Activated CD4-positive, alpha-beta memory T cell treated with anti-CD3 and anti-CD28 coated beads, Interleukin-2, amount 10 ng/mL, durations not matched to agents 7 days and 5 days (primary cell): ENCODE results near the gene NDUFC2. TPM values are rescaled to one million over a fixed set of nuclear protein-coding genes. Genes with fewer than 3 reads are reported as not detected.

Experiments used
- CTCF ChIA-PET: fragments of 350-600 bp; sonication (Branson Sonifier 250); formaldehyde crosslinking; loops from one replicate; lab custom pipeline; 2021; ENCODE audit warnings: antibody characterized with exemption, inconsistent platforms; lab: Charles Lee
- POLR2A ChIA-PET: fragments of 350-600 bp; sonication (Branson Sonifier 250); formaldehyde crosslinking; loops from one replicate; lab custom pipeline; 2021; ENCODE audit warnings: antibody characterized with exemption; lab: Charles Lee
- DNase-seq: peaks from one replicate; pipeline ENCODE4 v3.0.0-alpha.2; 2020
- H3K27ac Mint-ChIP-seq: one replicate; pipeline ENCODE4 v1.8.0; 2021; ENCODE audit warnings: mild to moderate bottlenecking, mixed read lengths
- H3K27me3 Mint-ChIP-seq: one replicate; pipeline ENCODE4 v1.8.0; 2021; ENCODE audit warnings: mixed read lengths
- H3K36me3 Mint-ChIP-seq: one replicate; pipeline ENCODE4 v1.8.0; 2021; ENCODE audit warnings: low read depth, mixed read lengths
- H3K4me1 Mint-ChIP-seq: one replicate; pipeline ENCODE4 v1.8.0; 2021; ENCODE audit warnings: mixed read lengths
- H3K4me3 Mint-ChIP-seq: one replicate; pipeline ENCODE4 v1.8.0; 2021; ENCODE audit warnings: mild to moderate bottlenecking, mixed read lengths
- H3K9me3 Mint-ChIP-seq: one replicate; pipeline ENCODE4 v1.8.0; 2021; ENCODE audit warnings: mixed read lengths
- total RNA-seq, 2 experiments: library from RNA; stranded (reverse); gene quantifications; one replicate each; pipeline ENCODE4 v1.2.3, GENCODE V29; 2021

NDUFC2 gene
- total RNA-seq: 100 to 1,000 TPM; 204 to 210 TPM

DNA sequence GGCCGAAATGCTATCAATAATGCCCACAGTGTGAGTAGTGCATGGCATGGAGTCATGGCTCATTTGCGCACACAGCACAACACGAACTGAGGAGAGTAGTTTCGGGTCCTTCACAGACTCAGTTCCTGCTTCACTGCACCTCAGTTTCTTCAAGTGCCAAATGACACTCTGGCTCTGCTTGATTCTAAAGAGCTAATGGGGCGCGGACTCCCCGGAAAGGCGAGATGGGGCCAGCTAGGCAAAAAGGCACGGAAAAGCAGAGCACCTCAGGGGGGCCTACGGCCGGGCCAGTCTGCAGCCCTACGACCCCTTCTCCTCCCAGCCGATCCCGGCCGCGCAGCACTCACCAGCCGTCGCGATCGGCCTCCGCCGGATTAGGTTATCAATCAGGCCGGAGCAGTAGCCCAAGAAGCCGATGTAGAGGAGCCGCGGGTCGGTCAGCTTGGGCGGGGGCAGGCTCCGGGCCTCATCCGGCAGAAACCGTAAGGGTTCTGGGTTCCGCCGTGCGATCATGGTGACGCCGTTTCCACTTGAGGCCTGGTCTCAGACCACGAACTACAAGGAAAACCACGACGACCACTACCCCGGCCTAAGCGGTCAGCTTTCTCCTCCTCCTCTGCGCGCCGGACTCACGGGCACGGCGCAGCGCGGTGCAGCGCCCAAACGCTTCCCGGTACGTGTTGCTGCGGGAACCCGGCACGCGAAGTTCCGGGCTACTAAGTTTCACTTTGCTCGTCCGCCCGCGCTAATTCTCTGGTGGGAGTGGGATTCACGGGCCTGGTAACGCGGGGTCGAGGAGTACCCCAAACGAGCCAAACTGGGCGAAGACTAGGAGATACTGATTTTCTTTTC, at the start of gene NDUFC2:
TSS of gene NDUFC2 (minus strand) at position 631 of the 852 bp plus-strand sequence. CDS start at position 513, 118 bp downstream.
- Mint-ChIP-seq H3K27ac (peak within 1 kb of the TSS; percentile 88), H3K36me3 (peaks cover 20% of the 10 kb centered on the region), H3K4me3 (peak within 1 kb of the TSS; percentile 94), H3K27me3 (no peaks in the 10 kb centered on the region), H3K4me1 (peaks cover 51% of the 10 kb centered on the region), H3K9me3 (no peaks in the 10 kb centered on the region)
- POLR2A ChIA-PET: interaction anchor here (1.0 to 2.7 kb wide), 11 partner anchors 10 to 495 kb away, joined by 3 to 19 read pairs (median 4); partner anchors contain the start of genes ALG8, GAB2, INTS4 and NARS2
- peak; percentile 77 for DNase-seq
- CTCF ChIA-PET: interaction anchor here (1.0 to 1.5 kb wide), 4 partner anchors 12 to 480 kb away, joined by 6 read pairs; partner anchors contain the start of gene INTS4

DNA sequence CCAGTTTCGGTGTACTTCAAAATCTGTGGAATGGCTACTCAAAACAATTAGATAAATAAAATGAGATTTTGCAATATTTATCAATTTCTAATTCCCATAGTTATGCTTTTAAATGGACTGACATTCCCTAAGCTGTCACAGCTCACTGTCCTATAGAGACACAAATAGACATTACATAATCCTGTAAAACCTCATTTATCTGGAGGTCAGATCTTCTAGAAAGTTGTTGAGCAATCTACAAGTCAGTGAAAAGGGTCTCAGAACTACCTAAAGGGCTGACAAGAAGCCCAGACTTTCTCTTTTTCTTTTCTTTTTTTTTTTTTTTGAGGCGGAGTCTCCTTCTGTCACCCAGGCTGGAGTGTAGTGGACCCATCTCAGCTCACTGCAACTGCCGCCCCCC, 47.7 kb upstream of the NDUFC2 start:
- peaks cover 14% of the 10 kb centered on the region for H3K36me3 Mint-ChIP-seq
- POLR2A ChIA-PET: no interaction called here
- H3K27me3 Mint-ChIP-seq: no peaks in the 10 kb centered on the region
- CTCF ChIA-PET: no interaction called here
- no peaks in the 10 kb centered on the region for H3K9me3 Mint-ChIP-seq
- no peak overlapping the region for H3K4me3 Mint-ChIP-seq
- H3K4me1 Mint-ChIP-seq: peaks cover 2% of the 10 kb centered on the region
- H3K27ac Mint-ChIP-seq: no peak overlapping the region
- no peak for DNase-seq

DNA sequence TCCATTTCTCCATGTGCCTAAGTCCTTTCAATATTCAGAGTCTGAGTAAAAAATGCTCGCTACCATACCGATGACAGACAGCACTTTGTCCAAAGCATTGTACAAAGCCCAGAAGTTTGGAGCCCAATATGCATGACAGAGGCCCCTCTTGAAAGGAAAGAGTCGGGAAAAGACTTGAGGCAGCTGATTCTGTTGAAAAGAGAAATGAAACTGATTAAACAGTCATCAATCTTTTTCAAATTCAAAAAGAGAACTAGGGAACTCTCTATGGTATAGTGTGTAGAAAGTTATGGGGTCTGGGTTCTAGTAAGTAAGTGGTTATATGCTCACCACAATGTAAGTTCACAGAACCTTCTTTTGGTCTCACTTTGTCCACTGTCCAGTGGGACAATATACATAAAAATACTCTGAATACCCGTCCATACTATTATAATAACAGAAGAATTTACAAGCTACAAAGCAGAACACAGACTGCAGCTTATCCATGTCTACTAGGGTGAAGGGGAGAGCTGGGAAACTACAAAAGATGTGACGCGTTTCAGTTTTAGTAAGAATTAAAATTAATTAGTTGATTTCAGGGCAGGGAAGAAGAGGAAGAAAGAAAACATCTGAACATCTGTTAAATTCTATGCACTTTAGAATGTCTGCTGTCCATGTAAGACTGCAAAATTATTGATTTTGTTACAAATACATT, 33.1 kb upstream of the NDUFC2 start:
- Mint-ChIP-seq H3K36me3 (peaks cover 36% of the 10 kb centered on the region), H3K27ac (no peak overlapping the region), H3K27me3 (no peaks in the 10 kb centered on the region), H3K4me3 (no peak overlapping the region), H3K9me3 (no peaks in the 10 kb centered on the region), H3K4me1 (no peaks in the 10 kb centered on the region)
- DNase-seq: no peak
- ChIA-PET CTCF (no interaction called here), POLR2A (no interaction called here)

DNA sequence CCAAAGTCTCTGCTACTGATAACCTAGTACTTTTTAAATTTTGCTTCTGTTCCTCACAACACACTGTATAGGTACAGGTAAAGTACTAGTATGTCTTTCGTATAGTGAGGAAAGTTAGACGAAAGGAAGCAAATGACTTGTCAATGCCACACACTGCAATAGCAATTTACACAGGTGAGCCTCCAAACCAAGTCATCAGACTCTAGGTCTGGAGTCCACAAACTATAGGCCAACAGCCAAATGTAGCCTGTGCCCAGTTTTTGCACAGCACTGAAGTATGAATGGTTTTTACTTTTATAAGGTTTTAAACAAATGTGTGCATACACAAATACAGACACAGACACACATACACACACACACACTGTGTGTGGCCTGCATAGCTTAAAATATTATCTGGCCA, 31.6 kb upstream of the NDUFC2 start:
- no peaks in the 10 kb centered on the region for H3K9me3 Mint-ChIP-seq
- H3K36me3 Mint-ChIP-seq: peaks cover 33% of the 10 kb centered on the region
- ChIA-PET POLR2A (no interaction called here), CTCF (no interaction called here)
- H3K4me3 Mint-ChIP-seq: no peak overlapping the region
- no peak overlapping the region for H3K27ac Mint-ChIP-seq
- no peaks in the 10 kb centered on the region for H3K4me1 Mint-ChIP-seq
- no peak for DNase-seq
- H3K27me3 Mint-ChIP-seq: no peaks in the 10 kb centered on the region

DNA sequence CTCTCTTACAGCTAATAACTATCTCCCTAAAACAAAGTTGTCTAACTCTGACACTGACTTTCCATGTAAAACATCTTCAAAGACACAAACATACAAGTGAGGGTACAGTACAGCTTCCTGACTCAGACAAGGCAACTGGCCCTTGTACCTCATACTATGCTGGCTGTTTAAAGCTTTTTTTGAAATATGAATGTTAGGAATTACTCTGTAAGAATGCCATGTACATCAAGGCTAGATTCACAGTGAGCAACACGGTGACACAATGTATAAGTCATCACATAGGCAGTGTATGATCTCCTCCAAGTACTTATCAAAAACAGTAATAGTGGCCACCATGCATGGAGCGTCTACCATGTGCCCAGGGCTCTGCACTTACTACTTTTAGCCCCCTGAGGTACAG, 31.2 kb upstream of the NDUFC2 start:
- H3K4me1 Mint-ChIP-seq: no peaks in the 10 kb centered on the region
- H3K27me3 Mint-ChIP-seq: no peaks in the 10 kb centered on the region

DNA sequence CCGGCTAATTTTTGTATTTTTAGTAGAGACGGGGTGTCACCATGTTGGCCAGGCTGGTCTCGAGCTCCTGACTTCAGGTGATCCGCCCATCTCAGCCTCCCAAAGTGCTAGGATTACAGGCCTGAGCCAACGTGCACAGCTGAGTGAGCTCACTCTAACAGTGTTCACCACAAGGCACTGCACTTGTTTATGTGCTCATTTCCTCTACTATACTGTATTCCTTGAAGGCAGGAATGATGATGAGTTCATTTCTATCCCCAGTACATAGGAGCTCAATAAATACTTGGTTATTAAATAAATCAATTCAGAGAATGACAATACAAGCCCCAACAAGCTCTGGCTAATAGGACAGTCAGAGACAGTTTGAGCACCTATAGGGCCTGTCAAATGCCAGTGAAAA, 30.7 kb upstream of the NDUFC2 start:
- Mint-ChIP-seq H3K27me3 (no peaks in the 10 kb centered on the region), H3K36me3 (peaks cover 37% of the 10 kb centered on the region), H3K27ac (no peak overlapping the region), H3K4me1 (no peaks in the 10 kb centered on the region), H3K4me3 (no peak overlapping the region), H3K9me3 (no peaks in the 10 kb centered on the region)
- ChIA-PET POLR2A (interaction anchor here (1.3 kb wide), 1 partner anchor 31 kb away, joined by 3 read pairs; the partner anchor contains the start of gene NDUFC2), CTCF (no interaction called here)
- DNase-seq: no peak

More for the DNA sequence above, 31.2 kb upstream of the NDUFC2 start:
- Mint-ChIP-seq H3K36me3 (peaks cover 36% of the 10 kb centered on the region), H3K4me3 (no peak overlapping the region), H3K9me3 (no peaks in the 10 kb centered on the region), H3K27ac (no peak overlapping the region)
- CTCF ChIA-PET: no interaction called here
- no peak for DNase-seq
- POLR2A ChIA-PET: interaction anchor here (1.3 kb wide), 1 partner anchor 31 kb away, joined by 3 read pairs; the partner anchor contains the start of gene NDUFC2

DNA sequence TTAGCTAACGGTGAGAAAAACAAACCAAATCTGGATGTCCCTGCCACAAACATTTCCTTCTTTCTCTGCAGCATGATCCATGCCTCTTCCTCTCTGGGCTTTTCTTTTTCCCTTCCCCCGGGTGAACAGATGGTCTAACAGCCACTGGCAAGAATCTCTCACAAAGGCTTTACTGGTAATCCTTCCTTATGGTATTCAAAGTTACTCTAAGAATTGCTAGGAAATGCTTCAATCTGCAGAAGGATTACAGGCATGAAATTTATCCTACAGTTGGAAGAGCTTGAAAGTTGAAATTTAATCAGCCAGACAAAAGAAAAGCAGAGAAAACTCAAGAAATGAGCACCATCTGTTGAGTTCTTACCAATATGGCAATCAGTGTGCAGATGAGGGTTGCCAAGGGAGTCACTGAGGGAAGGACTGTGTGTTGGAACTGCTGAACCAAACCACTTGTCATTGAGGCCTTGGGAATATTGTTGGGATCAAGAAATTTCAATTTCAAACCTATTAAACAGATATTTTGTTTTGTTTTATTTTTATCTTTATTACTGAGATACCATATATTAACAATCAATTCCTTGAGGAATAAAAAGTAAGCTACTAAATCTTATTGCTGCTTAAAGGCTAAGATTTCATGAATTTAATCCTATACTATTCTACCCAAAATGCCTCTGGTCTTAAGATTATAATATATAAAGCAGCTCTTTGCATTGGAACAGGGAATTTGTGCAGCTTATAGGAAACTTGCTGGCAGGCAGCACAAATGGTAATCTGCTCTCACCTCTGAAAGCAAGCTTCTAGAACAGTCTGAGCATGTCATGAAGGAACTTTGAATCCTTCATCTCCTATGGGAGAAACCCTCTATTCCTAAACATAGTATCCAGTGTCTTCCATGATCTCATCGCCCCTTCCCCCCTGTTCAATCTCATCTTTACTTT, 29.7 kb upstream of the NDUFC2 start:
- Mint-ChIP-seq H3K36me3 (peaks cover 39% of the 10 kb centered on the region), H3K27me3 (no peaks in the 10 kb centered on the region), H3K27ac (no peak overlapping the region), H3K4me3 (no peak overlapping the region), H3K9me3 (no peaks in the 10 kb centered on the region), H3K4me1 (no peaks in the 10 kb centered on the region)
- CTCF ChIA-PET: interaction anchor here (0.7 to 0.9 kb wide), 2 partner anchors 30 to 455 kb away, joined by 3 to 4 read pairs; partner anchors contain the start of gene ALG8
- POLR2A ChIA-PET: interaction anchor here (1.3 kb wide), 1 partner anchor 30 kb away, joined by 3 read pairs; the partner anchor contains the start of gene NDUFC2
- DNase-seq: no peak

DNA sequence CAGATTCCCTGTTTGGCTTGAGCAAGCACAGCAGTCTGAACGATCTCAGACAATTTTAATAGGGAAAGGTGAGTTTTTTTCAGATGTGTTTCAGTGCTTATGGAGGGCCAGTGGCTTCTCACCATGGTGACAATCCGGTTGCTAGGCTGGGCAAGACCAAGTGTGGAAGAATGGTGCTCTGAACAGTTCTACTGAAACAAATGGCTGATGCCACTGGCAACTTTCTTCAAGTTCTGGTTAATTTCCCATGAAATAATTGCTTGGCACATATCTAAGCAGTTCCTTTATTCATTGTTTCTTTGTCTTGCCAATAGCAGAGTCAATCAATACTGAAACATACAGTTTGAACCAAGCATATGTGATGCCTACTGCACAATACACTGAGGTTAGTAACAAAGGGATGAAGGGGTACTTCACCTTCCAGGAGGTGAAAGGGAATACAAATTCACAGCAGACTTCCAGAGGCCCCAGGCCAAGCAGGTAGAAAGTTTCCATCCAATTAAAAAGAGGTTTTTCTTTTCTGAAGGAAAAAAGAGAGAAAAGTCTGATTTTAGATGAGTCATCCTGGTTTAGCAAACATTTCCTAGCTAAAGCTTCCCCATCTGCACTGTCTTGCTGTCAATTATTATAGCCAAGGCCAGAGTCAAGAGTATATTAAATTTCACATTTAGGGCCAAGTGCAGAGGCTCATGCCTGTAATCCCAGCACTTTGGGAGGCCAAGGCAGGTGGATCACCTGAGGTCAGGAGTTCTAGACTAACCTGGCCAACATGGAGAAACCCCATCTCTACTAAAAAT, 21.2 kb upstream of the NDUFC2 start:
- POLR2A ChIA-PET: no interaction called here
- no peaks in the 10 kb centered on the region for H3K4me1 Mint-ChIP-seq
- CTCF ChIA-PET: no interaction called here
- H3K27me3 Mint-ChIP-seq: no peaks in the 10 kb centered on the region
- no peak overlapping the region for H3K4me3 Mint-ChIP-seq
- H3K27ac Mint-ChIP-seq: no peak overlapping the region
- no peaks in the 10 kb centered on the region for H3K9me3 Mint-ChIP-seq
- no peak for DNase-seq
- peaks cover 32% of the 10 kb centered on the region for H3K36me3 Mint-ChIP-seq

DNA sequence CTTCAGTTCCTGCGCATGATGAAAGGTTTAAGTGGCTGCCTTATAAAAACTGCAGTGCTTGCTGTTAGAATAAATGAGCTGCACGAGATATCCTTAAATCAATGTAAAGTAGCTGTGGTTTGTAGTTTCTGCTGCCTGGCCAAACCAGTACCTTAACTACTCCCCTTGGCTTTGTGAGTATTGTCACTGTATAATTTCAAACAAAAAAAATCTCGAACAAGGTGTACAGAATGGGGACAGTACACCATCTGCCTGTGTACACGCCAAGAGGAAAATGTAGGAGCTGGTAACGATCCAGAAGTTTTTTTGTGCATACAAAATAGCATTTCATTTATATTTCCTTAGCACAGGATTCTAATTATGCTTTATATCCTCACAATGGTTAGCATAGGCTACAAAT, 20.6 kb upstream of the NDUFC2 start:
- ChIA-PET POLR2A (no interaction called here), CTCF (no interaction called here)
- no peaks in the 10 kb centered on the region for H3K27me3 Mint-ChIP-seq
- peaks cover 1% of the 10 kb centered on the region for H3K4me1 Mint-ChIP-seq
- no peaks in the 10 kb centered on the region for H3K9me3 Mint-ChIP-seq
- peaks cover 34% of the 10 kb centered on the region for H3K36me3 Mint-ChIP-seq
- H3K4me3 Mint-ChIP-seq: no peak overlapping the region
- no peak overlapping the region for H3K27ac Mint-ChIP-seq
- no peak for DNase-seq

DNA sequence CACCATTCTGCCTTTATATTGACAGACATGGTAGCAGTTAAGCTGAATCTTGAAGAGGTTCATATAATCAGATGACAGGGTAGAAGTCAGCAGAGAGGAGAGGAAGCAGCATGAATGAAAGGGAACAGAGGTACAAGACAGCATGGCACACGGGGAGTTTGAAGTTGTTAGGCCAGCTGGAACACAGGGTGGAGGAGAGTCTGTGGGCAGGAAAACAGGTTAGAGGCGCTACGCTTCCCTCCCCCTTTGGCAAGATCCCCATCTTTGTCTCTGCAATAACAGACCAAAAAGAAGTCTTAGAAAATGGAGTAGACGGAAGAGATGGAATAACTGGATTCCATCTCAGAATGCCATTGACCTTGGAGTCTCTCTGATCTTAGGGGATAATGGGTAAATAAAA, 20.0 kb upstream of the NDUFC2 start:
- CTCF ChIA-PET: no interaction called here
- no peak for DNase-seq
- H3K36me3 Mint-ChIP-seq: peaks cover 37% of the 10 kb centered on the region
- no peaks in the 10 kb centered on the region for H3K27me3 Mint-ChIP-seq
- no peak overlapping the region for H3K27ac Mint-ChIP-seq
- H3K4me3 Mint-ChIP-seq: no peak overlapping the region
- peaks cover 4% of the 10 kb centered on the region for H3K4me1 Mint-ChIP-seq
- POLR2A ChIA-PET: no interaction called here
- no peaks in the 10 kb centered on the region for H3K9me3 Mint-ChIP-seq

DNA sequence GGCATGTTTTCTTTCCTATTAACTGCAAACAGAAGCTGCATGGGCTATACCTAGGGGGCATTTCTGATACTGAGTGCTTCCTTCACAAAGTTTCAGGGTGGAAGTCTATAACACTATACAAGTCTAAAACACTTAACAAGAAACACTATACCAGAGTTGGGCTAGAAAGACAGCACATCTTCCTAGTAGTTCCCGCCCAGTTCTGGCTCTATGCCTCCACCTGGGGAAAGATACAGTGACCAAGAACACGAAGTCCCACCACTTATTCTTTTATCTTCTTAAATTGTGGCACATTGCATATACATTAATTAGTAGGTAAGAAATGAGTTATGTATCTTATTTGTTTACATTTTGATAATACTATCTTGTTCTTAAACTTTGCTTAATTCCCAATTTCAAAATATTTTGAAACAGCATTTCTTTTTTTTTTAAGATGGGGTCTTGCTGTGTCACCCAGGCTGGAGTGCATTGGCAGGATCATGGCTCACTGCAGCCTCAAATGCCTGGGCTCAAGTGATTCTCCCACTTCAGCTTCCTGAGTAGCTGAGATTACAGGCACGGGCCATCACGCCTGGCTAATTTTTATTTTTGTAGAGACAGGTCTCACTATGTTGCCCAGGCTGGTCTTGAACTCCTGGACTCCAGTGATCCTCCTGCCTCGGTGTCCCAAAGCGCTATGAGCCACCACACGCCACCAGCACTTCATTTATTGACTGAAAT, 18.2 kb upstream of the NDUFC2 start:
- POLR2A ChIA-PET: no interaction called here
- DNase-seq: no peak
- Mint-ChIP-seq H3K4me3 (no peak overlapping the region), H3K9me3 (no peaks in the 10 kb centered on the region), H3K4me1 (peaks cover 13% of the 10 kb centered on the region), H3K27ac (no peak overlapping the region), H3K27me3 (no peaks in the 10 kb centered on the region), H3K36me3 (peaks cover 39% of the 10 kb centered on the region)
- CTCF ChIA-PET: no interaction called here
